Fibroblast of skin of right quadriceps (primary cell): ENCODE results near the gene DPP10.

Source experiments
- DNase-seq: peaks from one replicate; pipeline ENCODE4 v3.0.0-alpha.2; 2013

The DPP10 gene

DNA sequence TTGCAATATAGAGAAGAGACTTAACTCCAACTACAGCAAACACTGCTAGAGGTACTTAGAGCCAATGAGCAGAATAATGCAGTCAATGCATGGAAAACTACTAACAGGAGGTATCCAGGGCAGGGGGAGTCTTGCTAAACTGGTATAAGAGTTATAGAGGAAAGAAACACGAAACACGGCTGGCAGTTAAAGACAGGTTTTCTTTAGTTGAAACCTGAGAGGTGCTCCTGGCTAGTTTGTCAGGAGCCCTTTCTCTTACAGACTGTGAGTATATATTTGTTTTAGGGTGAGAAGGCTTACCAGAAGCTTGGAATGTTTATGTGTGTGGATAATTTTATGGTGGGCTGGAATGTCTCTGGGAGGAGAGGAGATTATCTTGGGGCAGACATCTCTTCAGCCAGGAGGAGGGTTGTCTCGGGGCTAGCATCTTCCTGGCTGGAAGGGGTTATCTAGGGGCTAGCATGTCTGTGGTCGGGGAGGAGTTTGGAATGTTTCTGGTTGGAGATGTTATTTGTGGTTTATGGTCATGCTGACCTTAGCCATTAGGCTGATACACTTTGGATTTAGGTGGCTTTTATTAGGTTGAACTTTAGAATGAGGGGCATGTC is 1048.8 kb downstream of the DPP10 start:
- DNase-seq: no peak

DNA sequence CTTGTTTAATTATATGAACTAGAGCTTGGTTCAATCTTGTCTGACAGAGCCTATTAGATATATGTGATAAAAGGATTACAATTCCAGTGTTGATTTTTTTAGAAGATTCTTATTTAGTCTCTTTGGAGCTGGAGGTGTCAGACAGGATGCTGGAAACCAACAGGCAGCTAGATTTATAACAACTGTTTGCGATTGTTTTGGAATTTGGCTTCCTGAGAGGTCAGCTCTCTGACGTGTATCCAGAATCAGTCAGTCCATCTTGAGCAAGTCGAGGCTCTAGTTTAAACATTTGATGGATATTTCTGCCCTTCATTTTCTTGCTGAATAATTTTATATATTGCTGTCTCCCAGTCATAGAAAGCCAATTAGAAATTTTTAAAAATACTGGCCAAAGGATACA is 1062.9 kb downstream of the DPP10 start:
- DNase-seq: no peak

DNA sequence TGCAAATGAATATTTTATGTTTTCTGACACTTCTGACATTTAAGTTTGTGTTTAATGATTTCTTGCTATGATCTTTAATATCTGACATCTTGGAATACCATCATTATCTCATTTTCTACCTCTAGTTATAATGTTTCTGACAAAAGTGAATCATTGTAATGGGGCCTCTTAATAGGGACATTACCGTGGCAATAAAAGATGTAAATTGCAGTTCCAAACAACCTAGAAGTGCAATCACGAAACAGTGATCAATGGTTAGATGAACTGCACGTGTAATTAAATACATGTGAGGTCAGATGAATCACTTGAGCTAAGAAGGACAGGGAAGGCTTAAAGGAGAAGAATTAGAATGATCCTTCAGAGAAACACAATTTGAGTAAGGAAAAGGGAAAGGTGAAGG is 1078.3 kb downstream of the DPP10 start:
- DNase-seq: no peak

GRCh38 chr2:115524452-115524851 is 1082.0 kb downstream of the DPP10 start:
- DNase-seq: no peak

DNA sequence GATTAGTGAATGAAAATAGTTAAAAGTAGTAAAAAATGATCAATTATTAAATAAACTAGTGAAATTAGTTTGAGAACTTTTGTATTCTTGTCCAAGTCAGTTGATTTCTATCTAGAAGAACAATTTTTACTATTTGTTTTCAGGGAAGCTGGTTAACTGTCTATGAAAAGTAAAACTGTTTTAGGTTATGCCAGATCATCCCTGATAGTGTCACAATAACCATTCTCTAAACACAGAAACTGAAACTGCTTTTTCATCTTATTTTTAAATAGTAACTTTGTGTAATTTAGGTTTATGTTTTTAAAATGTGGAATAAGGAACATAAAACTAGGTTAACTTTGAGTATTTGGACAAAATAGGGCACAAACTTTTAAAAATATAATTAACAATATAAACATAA is 1087.2 kb downstream of the DPP10 start:
- DNase-seq: no peak

DNA sequence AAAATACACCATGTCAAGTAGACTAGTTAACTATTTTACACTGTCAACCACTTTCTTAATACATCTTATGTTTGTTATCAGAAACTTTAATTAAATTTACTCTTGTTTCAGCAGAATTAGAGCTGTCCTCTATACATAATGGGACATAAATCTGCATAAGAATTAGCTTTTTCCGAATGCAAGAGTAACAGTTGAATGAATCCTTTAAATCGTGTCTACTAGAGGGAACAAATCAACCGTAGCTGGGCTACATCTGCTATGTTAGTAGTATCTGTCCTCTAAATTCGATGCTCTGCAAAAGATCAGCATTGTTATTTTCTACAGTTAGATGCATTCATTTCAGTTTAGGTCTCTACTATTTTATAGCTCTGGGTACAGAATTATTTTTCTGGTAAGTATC is 1090.6 kb downstream of the DPP10 start:
- DNase-seq: no peak

- no peak for DNase-seq
Observed at GRCh38 chr2:115541814-115542213, 1099.4 kb downstream of the DPP10 start.

DNA sequence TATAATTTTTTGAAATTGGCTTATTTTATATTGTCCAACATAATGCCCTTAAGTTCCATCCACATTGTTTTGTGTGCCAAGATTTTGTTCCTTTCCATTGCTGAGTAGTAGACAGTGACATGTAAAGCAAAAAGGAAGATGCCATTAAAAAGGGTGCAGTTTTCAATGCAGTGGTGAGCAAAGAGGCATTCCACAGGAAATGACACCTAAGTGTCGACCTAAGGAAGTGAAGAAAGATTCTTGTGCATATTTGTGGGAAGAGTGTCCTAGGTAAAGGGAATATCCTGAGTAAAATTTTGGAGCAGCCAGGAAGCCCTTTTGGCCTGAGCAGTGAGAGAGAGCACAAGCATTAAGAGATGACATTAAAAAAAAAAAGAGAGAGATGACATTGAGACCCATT is 1099.9 kb downstream of the DPP10 start:
- DNase-seq: no peak

GRCh38 chr2:115543024-115543423 is 1100.6 kb downstream of the DPP10 start:
- no peak for DNase-seq

- no peak for DNase-seq
Observed at GRCh38 chr2:115543461-115543860, 1101.0 kb downstream of the DPP10 start.

GRCh38 chr2:115549611-115550130 is 1107.2 kb downstream of the DPP10 start:
- no peak for DNase-seq

DNA sequence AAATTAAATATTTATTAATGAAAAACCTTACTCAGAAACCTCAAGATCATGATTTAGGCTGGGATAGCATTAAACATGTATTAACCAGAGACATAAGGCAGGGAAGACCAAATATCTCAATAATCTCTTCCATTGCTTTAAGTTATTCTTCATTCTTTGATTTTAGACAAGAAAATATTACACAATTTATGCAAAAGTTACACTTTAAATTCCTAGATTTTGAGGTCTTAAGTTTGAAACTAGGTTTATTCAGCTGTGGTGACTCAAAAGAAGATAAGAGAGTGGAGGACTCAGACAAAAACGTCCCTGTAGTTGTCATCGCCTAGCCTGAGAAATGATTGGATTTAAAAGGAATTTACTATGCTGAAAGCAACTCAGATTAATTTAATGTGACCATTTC is 1110.3 kb downstream of the DPP10 start:
- no peak for DNase-seq

DNA sequence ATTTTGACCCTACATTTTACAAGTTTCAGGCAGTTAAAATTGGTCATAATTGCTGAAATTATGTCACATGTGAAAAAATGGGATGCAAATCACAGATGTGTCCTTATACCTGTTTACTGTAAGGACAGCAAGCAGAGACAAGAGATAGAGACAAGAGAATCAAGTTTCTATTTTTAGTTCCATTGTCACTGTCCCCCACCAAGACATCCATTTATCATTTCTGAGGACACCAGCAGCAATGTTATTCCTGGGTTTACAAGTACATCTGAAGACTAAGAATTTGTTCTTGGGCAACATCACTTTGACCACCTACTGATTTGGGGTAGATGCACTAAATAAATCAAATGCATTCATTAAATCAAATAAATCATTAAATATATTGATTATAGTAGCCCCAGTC is 1111.7 kb downstream of the DPP10 start:
- DNase-seq: no peak

DNA sequence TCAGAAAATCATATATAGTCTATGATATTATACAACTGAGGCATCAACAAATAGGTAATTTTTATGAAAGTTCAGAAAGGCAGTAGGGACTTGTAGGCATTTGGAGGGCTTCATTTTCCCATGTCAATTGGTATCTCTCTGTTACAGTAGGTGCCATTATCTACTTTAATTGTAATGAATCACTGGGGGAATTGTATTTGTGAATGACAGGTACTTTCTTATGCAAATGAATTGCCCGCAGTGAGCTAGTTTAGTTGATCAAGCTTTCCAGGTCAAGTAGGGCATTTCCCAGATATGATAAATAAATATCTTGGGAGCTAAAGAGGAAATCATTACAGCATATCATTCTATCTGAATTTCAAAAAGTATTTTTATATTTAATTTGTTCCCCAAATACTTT is 1116.3 kb downstream of the DPP10 start:
- no peak for DNase-seq

- DNase-seq: no peak
Observed at GRCh38 chr2:115560666-115561065, 1118.2 kb downstream of the DPP10 start.

DNA sequence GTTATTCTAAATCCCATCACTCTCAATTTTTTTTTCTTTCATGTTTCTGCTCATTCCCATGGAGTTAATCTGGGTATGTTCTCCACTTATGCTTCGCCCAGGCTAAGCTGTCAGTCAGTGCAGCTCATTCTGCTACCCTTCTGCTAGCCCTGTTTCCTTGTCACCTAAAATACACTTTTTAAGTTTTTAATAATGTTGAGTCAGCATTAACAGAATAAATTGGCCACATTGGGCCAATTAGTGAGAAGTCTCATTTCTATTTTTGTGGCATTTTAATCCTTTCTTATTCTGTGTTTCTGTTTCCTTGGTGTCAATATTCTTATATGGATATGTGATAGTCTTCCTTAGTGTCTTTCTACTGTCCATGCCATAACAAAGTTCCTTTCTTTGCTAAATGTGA is 1126.2 kb downstream of the DPP10 start:
- DNase-seq: no peak

DNA sequence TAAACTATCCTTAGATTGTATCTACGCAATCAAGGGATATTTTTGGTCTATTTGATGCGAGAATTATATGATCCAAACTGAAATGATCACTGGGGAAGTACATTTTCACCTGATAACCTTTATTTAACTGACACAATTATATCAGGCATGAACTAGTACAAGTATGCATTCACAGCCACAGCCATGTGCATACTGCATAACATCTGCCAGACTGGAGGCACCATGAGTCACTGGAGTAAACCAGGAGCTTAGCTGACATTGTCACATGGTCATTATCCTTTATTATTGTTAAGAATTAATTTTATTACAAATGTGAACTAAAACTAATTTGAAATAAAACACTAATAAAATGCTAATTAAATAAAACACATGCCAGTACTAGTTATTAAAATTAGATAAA is 1127.1 kb downstream of the DPP10 start:
- DNase-seq: no peak

GRCh38 chr2:115572746-115573145 is 1130.3 kb downstream of the DPP10 start:
- DNase-seq: no peak

- DNase-seq: no peak
Observed at GRCh38 chr2:115573756-115574155, 1131.3 kb downstream of the DPP10 start.

DNA sequence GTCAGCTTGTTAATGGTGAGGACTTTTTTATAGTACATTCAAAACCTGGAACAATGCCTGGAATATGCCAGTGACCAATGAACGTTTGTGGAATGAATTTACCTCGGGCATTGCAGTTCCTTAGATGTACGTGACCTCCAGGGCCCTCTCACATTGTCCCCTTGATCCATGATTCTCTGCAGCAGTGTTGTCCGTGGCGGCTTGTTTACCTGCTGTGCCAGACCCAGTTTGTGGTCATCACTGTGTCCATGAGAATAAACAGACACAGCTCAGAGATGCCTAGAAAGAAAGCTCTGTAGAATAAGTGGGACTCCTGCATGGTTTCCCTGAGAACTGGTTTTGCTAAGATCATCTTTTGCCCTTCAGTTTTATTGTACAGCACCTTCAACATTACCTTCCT is 1132.2 kb downstream of the DPP10 start:
- DNase-seq: no peak

GRCh38 chr2:115580784-115581183 is 1138.3 kb downstream of the DPP10 start:
- no peak for DNase-seq

GRCh38 chr2:115584507-115584906 is 1142.1 kb downstream of the DPP10 start:
- DNase-seq: no peak

GRCh38 chr2:115596659-115597375 is 1154.4 kb downstream of the DPP10 start:
- no peak for DNase-seq

DNA sequence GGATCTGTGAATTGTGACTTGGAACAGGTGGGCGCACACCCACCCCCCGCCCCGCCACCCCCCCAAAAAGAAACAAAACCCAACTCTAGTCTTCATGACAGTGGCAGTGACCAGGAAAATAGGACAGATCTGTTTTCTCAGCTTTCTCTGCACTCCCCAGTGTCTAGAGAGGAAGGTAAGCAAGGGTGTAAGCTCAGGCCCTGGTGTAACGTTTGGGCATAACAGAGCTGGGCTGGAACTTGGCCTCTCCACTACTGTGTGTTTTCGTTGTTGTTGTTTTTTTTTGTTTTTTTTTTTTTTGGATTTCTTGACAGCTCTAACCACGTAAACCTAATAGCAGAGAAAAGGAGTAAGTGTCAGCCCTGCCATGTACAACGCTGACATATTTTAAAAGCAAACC is 1160.8 kb downstream of the DPP10 start:
- no peak for DNase-seq

- DNase-seq: no peak
Observed at GRCh38 chr2:115606350-115606749, 1163.9 kb downstream of the DPP10 start.
